ENCODE results near the gene CNTNAP2. TPM values are rescaled to one million over a fixed set of nuclear protein-coding genes. Genes with fewer than 3 reads are reported as not detected.

Gene CNTNAP2
- total RNA-seq, 1 experiment from 2014 or later = 64.5 TPM

GRCh38 chr7:148270576-148270975 lies 2154.0 kb downstream of the CNTNAP2 start:
- no peak for TF ChIP-seq CTCF (conservative IDR thresholded peaks at IDR 0.05)
- no peak overlapping the region for H3K18ac ChIP-seq (ENCODE audit: insufficient read length, low read depth, low read length)
- no peak overlapping the region for H2BK5ac ChIP-seq (ENCODE audit: insufficient read length, low read length)
- no peaks in the 10 kb centered on the region for H3K79me1 ChIP-seq (ENCODE audit: insufficient read depth, low read depth, low read length, poor library complexity, severe bottlenecking)
- H3K27me3 Mint-ChIP-seq (ENCODE audit: low read depth) = no peaks in the 10 kb centered on the region; the same call in 1 of the 2 replicates
- no CpG with 5 or more reads among the region's 4 CpGs for WGBS (ENCODE audit: extremely low coverage, insufficient read length, low lambda C conversion rate)
- no peak overlapping the region for H2BK20ac ChIP-seq (ENCODE audit: low read depth, low read length, poor library complexity, severe bottlenecking)
- H4K8ac ChIP-seq (replicated peaks; ENCODE audit: insufficient read length, low read depth, low read length) = no peak overlapping the region
- H2BK15ac ChIP-seq (ENCODE audit: low read depth, low read length) = no peak overlapping the region
- H3K23ac ChIP-seq (ENCODE audit: insufficient read length, low read depth, low read length) = no peak overlapping the region
- H3K9me3 Mint-ChIP-seq = no peaks in the 10 kb centered on the region
- H3K79me2 ChIP-seq (ENCODE audit: insufficient read depth, low read length) = no peaks in the 10 kb centered on the region
- H3K27me3 ChIP-seq (ENCODE audit: insufficient read depth, low read length) = no peaks in the 10 kb centered on the region
- H3K56ac ChIP-seq (ENCODE audit: insufficient read length, low read depth, low read length) = no peak overlapping the region
- H3K36me3 Mint-ChIP-seq (ENCODE audit: insufficient read depth in 1 of 3, low read depth in 3 of 3) = peaks cover 0 to 1% (median 0%) of the 10 kb centered on the region in 3 experiments; a peak in 1 of 7 replicates
- no peak overlapping the region for H2AK5ac ChIP-seq (ENCODE audit: insufficient read length, low read length)
- no peak overlapping the region for H2BK12ac ChIP-seq (ENCODE audit: insufficient read length, low read depth, low read length)
- H3K4me1 ChIP-seq (ENCODE audit: insufficient read depth, low read length) = no peaks in the 10 kb centered on the region
- H2BK120ac ChIP-seq (ENCODE audit: low read depth, low read length, poor library complexity, severe bottlenecking) = no peak overlapping the region
- H3K27ac ChIP-seq (ENCODE audit: insufficient read length, low read depth, low read length) = no peak overlapping the region
- H3K23me2 ChIP-seq (ENCODE audit: insufficient read length, low read depth, low read length, poor library complexity, severe bottlenecking) = no peaks in the 10 kb centered on the region
- peaks cover 0 to 4% of the 10 kb centered on the region in 2 experiments; a peak in 1 of 4 replicates for H3K4me1 Mint-ChIP-seq
- no peak overlapping the region for H3K27ac Mint-ChIP-seq
- H3K4ac ChIP-seq (ENCODE audit: low read depth, low read length) = no peak overlapping the region
- no peak overlapping the region for H4K91ac ChIP-seq (ENCODE audit: insufficient read length, low read depth, low read length)
- DNase-seq = no peak
- no peak overlapping the region for H3K4me3 Mint-ChIP-seq
- no peak overlapping the region for H3T11ph ChIP-seq (ENCODE audit: low read length)
- H4K5ac ChIP-seq (ENCODE audit: insufficient read length, low read depth, low read length) = no peak overlapping the region
- H3K4me2 ChIP-seq (ENCODE audit: insufficient read depth, insufficient read length, low read length) = no peak overlapping the region
- no peak overlapping the region for H3K14ac ChIP-seq (ENCODE audit: insufficient read depth, low read length)
- no peak overlapping the region for H3K9ac ChIP-seq (ENCODE audit: extremely low read depth, insufficient read length, low read length)
- no peaks in the 10 kb centered on the region for H3K9me3 ChIP-seq (ENCODE audit: control insufficient read depth, low read depth, low read length)
- no peak overlapping the region for H2AFZ ChIP-seq (ENCODE audit: low read length)
- H4K20me1 ChIP-seq (ENCODE audit: control insufficient read depth, insufficient read depth, insufficient read length) = no peaks in the 10 kb centered on the region
